Measurements from ENCODE around the gene BANF1. TPM values are rescaled to one million over a fixed set of nuclear protein-coding genes. Genes with fewer than 3 reads are reported as not detected.

BANF1 gene
- total and polyA plus RNA-seq, 2 of the 13 experiments (the other 11 are each of a cell fraction or from before 2014, with no cell fraction given) = 40.5 to 86.5 TPM

GRCh38 chr11:66051766-66052663 lies 49.7 kb downstream of the BANF1 start, which contains the start of gene SF3B2 (continued):
- TF ChIP-seq E2F1 (CRISPR knock-in tag; IDR thresholded peaks at IDR 0.05) (peak; percentile 95), ZBTB39 (CRISPR knock-in tag; IDR thresholded peaks at IDR 0.05) (peak; percentile 82), SMAD9 (CRISPR knock-in tag; IDR thresholded peaks at IDR 0.05) (0 out of 2 replicates have a peak, but pooled peaks have one; percentile 51), ZNF772 (CRISPR knock-in tag; IDR thresholded peaks at IDR 0.05) (peak; percentile 87), PHF20 (CRISPR knock-in tag; IDR thresholded peaks at IDR 0.05) (peak; percentile 96), ARNTL (CRISPR knock-in tag; IDR thresholded peaks at IDR 0.05) (peak; percentile 45), MEF2D (CRISPR knock-in tag; IDR thresholded peaks at IDR 0.05) (peak; percentile 45), MLLT10 (CRISPR knock-in tag; IDR thresholded peaks at IDR 0.05) (no peak; the same call in 1 of the 2 replicates), ZNF318 (CRISPR knock-in tag; IDR thresholded peaks at IDR 0.05) (no peak), NR3C1 (CRISPR knock-in tag; IDR thresholded peaks at IDR 0.05) (no peak), FOXM1 (CRISPR knock-in tag; IDR thresholded peaks at IDR 0.05) (no peak), HNRNPK (IDR thresholded peaks at IDR 0.05; ENCODE audit: low read depth, low read length, poor library complexity, severe bottlenecking) (no peak), ZNF326 (CRISPR knock-in tag; IDR thresholded peaks at IDR 0.05; ENCODE audit: borderline replicate concordance) (no peak), ZNF260 (CRISPR knock-in tag; IDR thresholded peaks at IDR 0.05; ENCODE audit: borderline replicate concordance, low read depth) (no peak), TMF1 (CRISPR knock-in tag; IDR thresholded peaks at IDR 0.05; ENCODE audit: low read depth) (peak; percentile 77; the same call in 1 of the 2 replicates), ZNF3 (CRISPR knock-in tag; IDR thresholded peaks at IDR 0.05) (no peak), ZNF354B (CRISPR knock-in tag; IDR thresholded peaks at IDR 0.05) (peak; percentile 42; the same call in 1 of the 2 replicates)

Measured in HepG2 (cell line).